ENCODE data around the gene CPN2. TPM values are rescaled to one million over a fixed set of nuclear protein-coding genes. Genes with fewer than 3 reads are reported as not detected.
A peak's percentile ranks its signal among the peaks of the same experiment; 100 is the strongest.

The CPN2 gene
- total and polyA plus RNA-seq, 2 of the 13 experiments (the other 11 are each of a cell fraction or from before 2014, with no cell fraction given), result 26.7 to 27.7 TPM

DNA sequence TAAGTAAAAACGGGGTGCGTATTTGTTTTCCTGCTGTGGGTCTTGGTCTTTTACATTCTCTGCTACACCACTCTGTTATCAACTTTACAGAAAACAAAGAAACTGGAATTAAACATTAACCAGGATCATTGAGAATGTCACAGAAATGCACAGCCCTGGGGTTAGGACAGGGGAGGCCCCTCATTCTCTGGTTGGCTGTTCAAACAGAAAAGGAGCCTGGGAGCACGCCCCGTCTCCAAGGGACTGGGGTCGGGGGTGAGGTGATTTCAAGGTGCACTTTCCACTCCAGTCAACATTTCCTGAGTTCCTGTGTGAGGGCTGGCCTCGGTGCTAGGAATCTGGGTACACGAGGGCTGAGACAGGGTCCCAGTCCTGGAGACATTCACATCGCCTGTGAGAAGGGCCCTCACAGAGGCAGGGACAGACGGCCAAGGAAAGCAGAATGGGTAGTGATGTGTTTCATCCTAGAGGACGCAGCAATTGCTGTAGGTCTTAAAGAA is 30.3 kb downstream of the CPN2 start (continued):
- TF ChIP-seq, protein P1, sequence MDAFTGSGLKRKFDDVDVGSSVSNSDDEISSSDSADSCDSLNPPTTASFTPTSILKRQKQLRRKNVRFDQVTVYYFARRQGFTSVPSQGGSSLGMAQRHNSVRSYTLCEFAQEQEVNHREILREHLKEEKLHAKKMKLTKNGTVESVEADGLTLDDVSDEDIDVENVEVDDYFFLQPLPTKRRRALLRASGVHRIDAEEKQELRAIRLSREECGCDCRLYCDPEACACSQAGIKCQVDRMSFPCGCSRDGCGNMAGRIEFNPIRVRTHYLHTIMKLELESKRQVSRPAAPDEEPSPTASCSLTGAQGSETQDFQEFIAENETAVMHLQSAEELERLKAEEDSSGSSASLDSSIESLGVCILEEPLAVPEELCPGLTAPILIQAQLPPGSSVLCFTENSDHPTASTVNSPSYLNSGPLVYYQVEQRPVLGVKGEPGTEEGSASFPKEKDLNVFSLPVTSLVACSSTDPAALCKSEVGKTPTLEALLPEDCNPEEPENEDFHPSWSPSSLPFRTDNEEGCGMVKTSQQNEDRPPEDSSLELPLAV (CRISPR knock-in tag; conservative IDR thresholded peaks at IDR 0.05; ENCODE audit: low read depth), result no peak
- TF ChIP-seq ZNF3 (CRISPR knock-in tag; IDR thresholded peaks at IDR 0.05), result no peak
- TF ChIP-seq, protein P2, sequence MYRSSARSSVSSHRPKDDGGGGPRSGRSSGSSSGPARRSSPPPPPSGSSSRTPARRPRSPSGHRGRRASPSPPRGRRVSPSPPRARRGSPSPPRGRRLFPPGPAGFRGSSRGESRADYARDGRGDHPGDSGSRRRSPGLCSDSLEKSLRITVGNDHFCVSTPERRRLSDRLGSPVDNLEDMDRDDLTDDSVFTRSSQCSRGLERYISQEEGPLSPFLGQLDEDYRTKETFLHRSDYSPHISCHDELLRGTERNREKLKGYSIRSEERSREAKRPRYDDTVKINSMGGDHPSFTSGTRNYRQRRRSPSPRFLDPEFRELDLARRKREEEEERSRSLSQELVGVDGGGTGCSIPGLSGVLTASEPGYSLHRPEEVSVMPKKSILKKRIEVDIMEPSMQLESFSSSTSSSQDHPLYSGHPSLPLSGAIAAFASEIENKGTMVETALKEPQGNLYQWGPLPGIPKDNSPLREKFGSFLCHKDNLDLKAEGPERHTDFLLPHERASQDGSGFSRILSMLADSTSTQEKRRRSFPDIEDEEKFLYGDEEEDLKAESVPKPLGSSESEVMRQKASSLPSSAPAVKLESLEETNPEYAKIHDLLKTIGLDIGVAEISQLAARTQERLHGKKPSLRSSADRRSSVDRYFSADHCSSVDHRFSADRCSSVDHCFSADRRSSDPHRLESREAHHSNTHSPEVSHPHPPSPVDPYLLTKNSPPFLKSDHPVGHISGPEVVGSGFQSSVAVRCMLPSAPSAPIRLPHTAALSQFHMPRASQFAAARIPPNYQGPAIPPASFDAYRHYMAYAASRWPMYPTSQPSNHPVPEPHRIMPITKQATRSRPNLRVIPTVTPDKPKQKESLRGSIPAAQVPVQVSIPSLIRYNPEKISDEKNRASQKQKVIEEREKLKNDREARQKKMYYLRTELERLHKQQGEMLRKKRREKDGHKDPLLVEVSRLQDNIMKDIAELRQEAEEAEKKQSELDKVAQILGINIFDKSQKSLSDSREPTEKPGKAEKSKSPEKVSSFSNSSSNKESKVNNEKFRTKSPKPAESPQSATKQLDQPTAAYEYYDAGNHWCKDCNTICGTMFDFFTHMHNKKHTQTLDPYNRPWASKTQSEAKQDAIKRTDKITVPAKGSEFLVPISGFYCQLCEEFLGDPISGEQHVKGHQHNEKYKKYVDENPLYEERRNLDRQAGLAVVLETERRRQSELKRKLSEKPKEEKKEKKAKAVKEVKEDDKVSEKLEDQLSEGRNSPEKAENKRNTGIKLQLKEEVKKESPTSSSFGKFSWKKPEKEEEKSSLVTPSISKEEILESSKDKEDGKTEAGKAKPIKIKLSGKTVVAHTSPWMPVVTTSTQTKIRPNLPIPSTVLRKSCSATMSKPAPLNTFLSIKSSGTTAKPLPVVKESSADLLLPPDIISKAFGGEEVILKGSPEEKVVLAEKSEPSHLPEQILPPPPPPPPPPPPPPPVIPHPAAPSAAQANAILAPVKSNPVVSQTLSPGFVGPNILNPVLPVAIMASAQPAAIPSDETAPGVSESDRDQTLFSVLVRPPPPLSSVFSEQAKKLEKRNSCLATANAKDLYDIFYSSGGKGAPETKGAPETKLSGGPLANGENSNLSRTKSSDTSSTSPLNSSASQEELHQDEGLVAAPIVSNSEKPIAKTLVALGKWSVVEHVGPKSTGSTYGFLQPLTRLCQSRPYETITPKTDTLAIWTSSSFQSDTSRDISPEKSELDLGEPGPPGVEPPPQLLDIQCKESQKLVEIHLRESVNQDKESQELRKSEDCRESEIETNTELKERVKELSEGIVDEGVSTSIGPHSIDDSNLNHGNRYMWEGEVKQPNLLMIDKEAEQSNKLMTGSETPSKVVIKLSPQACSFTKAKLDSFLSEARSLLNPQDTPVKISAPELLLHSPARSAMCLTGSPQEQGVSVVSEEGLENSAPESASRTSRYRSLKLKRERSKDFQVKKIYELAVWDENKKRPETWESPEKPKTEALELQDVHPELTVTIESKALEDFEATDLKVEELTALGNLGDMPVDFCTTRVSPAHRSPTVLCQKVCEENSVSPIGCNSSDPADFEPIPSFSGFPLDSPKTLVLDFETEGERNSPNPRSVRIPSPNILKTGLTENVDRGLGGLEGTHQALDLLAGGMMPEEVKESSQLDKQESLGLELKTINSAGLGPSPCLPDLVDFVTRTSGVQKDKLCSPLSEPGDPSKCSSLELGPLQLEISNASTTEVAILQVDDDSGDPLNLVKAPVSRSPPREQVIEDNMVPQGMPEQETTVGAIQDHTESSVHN (CRISPR knock-in tag; IDR thresholded peaks at IDR 0.05), result no peak
- TF ChIP-seq NFYB (CRISPR knock-in tag; IDR thresholded peaks at IDR 0.05), result peak; percentile 60
- peak; percentile 38; the same call in 1 of the 2 replicates for TF ChIP-seq RFX3 (CRISPR knock-in tag; IDR thresholded peaks at IDR 0.05)
- TF ChIP-seq, protein P3, sequence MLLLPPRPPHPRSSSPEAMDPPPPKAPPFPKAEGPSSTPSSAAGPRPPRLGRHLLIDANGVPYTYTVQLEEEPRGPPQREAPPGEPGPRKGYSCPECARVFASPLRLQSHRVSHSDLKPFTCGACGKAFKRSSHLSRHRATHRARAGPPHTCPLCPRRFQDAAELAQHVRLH (CRISPR knock-in tag; IDR thresholded peaks at IDR 0.05; ENCODE audit: borderline replicate concordance, low read depth), result no peak
- TF ChIP-seq, protein P4, sequence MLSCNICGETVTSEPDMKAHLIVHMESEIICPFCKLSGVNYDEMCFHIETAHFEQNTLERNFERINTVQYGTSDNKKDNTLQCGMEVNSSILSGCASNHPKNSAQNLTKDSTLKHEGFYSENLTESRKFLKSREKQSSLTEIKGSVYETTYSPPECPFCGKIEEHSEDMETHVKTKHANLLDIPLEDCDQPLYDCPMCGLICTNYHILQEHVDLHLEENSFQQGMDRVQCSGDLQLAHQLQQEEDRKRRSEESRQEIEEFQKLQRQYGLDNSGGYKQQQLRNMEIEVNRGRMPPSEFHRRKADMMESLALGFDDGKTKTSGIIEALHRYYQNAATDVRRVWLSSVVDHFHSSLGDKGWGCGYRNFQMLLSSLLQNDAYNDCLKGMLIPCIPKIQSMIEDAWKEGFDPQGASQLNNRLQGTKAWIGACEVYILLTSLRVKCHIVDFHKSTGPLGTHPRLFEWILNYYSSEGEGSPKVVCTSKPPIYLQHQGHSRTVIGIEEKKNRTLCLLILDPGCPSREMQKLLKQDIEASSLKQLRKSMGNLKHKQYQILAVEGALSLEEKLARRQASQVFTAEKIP (CRISPR knock-in tag; IDR thresholded peaks at IDR 0.05; ENCODE audit: borderline replicate concordance), result no peak
- TF ChIP-seq, protein P5, sequence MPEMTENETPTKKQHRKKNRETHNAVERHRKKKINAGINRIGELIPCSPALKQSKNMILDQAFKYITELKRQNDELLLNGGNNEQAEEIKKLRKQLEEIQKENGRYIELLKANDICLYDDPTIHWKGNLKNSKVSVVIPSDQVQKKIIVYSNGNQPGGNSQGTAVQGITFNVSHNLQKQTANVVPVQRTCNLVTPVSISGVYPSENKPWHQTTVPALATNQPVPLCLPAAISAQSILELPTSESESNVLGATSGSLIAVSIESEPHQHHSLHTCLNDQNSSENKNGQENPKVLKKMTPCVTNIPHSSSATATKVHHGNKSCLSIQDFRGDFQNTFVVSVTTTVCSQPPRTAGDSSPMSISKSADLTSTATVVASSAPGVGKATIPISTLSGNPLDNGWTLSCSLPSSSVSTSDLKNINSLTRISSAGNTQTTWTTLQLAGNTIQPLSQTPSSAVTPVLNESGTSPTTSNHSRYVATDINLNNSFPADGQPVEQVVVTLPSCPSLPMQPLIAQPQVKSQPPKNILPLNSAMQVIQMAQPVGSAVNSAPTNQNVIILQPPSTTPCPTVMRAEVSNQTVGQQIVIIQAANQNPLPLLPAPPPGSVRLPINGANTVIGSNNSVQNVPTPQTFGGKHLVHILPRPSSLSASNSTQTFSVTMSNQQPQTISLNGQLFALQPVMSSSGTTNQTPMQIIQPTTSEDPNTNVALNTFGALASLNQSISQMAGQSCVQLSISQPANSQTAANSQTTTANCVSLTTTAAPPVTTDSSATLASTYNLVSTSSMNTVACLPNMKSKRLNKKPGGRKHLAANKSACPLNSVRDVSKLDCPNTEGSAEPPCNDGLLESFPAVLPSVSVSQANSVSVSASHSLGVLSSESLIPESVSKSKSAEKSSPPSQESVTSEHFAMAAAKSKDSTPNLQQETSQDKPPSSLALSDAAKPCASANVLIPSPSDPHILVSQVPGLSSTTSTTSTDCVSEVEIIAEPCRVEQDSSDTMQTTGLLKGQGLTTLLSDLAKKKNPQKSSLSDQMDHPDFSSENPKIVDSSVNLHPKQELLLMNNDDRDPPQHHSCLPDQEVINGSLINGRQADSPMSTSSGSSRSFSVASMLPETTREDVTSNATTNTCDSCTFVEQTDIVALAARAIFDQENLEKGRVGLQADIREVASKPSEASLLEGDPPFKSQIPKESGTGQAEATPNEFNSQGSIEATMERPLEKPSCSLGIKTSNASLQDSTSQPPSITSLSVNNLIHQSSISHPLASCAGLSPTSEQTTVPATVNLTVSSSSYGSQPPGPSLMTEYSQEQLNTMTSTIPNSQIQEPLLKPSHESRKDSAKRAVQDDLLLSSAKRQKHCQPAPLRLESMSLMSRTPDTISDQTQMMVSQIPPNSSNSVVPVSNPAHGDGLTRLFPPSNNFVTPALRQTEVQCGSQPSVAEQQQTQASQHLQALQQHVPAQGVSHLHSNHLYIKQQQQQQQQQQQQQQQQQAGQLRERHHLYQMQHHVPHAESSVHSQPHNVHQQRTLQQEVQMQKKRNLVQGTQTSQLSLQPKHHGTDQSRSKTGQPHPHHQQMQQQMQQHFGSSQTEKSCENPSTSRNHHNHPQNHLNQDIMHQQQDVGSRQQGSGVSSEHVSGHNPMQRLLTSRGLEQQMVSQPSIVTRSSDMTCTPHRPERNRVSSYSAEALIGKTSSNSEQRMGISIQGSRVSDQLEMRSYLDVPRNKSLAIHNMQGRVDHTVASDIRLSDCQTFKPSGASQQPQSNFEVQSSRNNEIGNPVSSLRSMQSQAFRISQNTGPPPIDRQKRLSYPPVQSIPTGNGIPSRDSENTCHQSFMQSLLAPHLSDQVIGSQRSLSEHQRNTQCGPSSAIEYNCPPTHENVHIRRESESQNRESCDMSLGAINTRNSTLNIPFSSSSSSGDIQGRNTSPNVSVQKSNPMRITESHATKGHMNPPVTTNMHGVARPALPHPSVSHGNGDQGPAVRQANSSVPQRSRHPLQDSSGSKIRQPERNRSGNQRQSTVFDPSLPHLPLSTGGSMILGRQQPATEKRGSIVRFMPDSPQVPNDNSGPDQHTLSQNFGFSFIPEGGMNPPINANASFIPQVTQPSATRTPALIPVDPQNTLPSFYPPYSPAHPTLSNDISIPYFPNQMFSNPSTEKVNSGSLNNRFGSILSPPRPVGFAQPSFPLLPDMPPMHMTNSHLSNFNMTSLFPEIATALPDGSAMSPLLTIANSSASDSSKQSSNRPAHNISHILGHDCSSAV (CRISPR knock-in tag; IDR thresholded peaks at IDR 0.05; ENCODE audit: borderline replicate concordance), result no peak
- no peak for TF ChIP-seq MAFG (CRISPR knock-in tag; IDR thresholded peaks at IDR 0.05)
